GM13976 (cell line): ENCODE measurements around the gene CHST10.
"Not testable (repeated sequence)": the region's sequence is repeated elsewhere in the genome, so short reads cannot be mapped to it uniquely, and the experiment has no call there.

Experiments used
- DNase-seq: peaks from one replicate; pipeline ENCODE4 v3.0.0; 2012; ENCODE audit warnings: low spot score
- in situ Hi-C: fragments of 300-500 bp; cut with MboI; formaldehyde crosslinking; loops from one replicate; pipeline ENCODE4 v1.12.0; 2022; ENCODE audit warnings: low sequenced_read_pairs, mixed read lengths, inconsistent platforms; ENCODE audit not compliant: unreplicated experiment
- TF ChIP-seq, protein P1 (sequence below): IDR thresholded peaks from 2 replicates; pipeline ENCODE4 v1.5.1; 2012; ENCODE audit warnings: borderline replicate concordance, mild to moderate bottlenecking; ENCODE audit not compliant: insufficient read depth; ENCODE audit errors: extremely low read depth, missing control alignments, control extremely low read depth

The CHST10 gene, protein sequence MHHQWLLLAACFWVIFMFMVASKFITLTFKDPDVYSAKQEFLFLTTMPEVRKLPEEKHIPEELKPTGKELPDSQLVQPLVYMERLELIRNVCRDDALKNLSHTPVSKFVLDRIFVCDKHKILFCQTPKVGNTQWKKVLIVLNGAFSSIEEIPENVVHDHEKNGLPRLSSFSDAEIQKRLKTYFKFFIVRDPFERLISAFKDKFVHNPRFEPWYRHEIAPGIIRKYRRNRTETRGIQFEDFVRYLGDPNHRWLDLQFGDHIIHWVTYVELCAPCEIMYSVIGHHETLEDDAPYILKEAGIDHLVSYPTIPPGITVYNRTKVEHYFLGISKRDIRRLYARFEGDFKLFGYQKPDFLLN

DNA sequence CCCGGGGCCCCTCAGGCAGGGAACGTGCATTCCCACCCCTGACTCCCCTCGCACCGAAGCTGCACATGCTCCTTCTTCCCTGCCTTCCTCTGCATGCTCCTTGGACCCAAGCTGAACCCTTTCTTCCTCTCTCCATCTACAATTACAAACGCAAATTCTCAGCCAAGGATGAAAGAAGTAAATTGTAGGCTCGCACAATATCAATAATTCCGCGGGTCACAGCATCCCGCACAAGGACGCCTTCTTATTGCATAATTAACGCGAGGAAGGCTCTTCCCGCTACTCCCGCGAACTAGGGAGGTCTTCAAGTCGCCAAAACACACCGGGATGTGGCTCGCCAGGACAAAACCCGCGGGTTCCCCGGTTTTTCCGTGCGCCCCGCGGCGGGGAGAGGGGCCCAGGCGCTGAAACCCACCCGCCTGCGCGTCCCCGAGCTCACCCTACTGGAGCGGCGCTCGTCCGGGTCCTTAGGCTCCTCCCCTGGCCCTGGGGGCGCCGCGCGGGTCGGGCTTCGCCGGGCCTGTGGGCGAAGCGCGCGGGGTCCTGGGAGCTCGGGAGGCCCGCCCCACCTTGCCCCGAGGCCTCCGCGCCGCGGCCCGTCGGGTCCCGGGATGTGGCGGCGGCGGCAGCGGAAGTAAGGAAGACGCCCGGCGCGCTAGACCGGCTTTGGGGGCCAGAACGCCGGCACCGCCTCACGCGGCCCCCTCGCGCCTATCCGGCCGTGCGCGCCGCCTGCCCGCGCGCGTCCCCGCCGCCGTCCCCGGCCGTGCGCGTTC lies at the start of gene CHST10:
TSS of gene CHST10 (minus strand) at position 734 of the 776 bp plus-strand sequence. CDS start 10,993 bp downstream, outside the sequence.
- in situ Hi-C loops, result no loop called here
- TF ChIP-seq, protein P1, sequence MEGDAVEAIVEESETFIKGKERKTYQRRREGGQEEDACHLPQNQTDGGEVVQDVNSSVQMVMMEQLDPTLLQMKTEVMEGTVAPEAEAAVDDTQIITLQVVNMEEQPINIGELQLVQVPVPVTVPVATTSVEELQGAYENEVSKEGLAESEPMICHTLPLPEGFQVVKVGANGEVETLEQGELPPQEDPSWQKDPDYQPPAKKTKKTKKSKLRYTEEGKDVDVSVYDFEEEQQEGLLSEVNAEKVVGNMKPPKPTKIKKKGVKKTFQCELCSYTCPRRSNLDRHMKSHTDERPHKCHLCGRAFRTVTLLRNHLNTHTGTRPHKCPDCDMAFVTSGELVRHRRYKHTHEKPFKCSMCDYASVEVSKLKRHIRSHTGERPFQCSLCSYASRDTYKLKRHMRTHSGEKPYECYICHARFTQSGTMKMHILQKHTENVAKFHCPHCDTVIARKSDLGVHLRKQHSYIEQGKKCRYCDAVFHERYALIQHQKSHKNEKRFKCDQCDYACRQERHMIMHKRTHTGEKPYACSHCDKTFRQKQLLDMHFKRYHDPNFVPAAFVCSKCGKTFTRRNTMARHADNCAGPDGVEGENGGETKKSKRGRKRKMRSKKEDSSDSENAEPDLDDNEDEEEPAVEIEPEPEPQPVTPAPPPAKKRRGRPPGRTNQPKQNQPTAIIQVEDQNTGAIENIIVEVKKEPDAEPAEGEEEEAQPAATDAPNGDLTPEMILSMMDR, result no peak
- peak; percentile 89 for DNase-seq

DNA sequence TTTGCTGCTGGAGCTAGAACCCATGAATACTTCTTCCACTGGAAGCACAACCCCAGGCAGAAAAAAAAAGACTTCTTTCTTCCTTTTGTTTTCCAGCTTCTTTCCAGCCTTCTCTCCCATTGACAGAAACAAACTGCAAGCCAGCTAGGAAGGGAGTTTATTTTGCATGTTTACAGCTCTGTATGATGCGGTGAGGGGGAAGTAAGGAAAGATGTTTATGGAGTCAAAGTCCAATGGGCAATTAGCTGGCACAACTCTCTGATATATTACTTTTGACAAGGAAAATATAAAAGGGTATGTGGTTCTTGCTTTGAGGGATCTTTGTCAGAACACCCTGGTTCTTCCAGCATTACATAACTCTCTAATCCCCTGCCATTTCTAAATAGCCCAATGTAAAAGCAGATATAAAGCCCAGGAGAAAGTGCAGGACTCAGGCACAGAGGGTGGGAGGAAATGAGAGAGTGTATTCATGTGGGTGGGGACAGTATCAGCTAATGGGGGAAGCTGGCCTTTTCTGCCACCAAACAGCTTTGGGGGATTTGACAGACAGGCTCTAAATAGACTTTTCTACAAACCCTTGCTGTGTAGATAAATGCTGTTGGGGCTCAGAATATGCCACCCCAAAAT lies 43.5 kb upstream of the CHST10 start:
- TF ChIP-seq, protein P1, result no peak
- in situ Hi-C loops, result no loop called here
- DNase-seq, result no peak

GRCh38 chr2:100456357-100456756 lies 38.9 kb upstream of the CHST10 start:
- DNase-seq, in situ Hi-C loops: not testable (repeated sequence)

DNA sequence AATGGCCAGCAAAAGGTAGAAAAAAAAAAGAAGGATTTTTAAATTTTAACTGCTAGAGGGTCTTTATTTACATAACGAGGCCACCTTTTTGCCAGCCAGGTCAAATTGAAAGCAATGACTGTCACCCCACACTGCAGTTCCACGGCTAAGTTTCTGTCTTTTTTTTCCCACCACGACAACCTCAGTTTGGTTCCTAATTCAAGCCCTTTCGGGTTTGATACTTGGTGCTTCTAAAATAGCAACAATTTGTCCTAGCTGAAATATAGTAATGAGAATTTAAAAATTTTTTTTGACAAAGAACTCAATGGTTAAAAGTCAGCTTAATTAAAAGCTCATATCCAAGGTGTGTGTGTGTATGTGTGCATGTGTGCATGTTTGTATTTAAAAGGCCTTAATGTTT lies 36.4 kb upstream of the CHST10 start:
- peak; percentile 33 for DNase-seq
- in situ Hi-C loops, result no loop called here
- TF ChIP-seq, protein P1, result no peak

DNA sequence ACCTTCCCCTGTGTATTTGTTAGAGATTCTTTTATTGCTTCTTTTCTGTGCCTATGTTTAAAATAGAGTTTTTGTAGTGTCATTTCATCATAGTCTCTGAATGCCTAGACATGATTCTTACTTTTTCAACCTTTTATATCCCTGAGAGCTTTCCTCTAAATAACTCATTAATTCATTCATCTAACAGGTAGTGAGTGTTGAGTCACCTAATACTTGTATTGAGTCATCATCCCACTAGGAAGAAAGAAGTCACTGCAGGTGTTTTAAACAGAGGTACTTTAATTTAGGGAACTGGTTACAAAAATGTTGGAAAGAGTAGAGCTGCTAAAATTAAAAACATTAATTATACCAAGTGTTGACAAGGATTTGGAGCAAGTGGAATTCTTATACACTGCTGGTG lies 34.3 kb upstream of the CHST10 start:
- in situ Hi-C loops, result no loop called here
- TF ChIP-seq, protein P1, result no peak

GRCh38 chr2:100451092-100451491 lies 33.6 kb upstream of the CHST10 start:
- TF ChIP-seq, protein P1, result no peak
- in situ Hi-C loops, result no loop called here
- no peak for DNase-seq

More for the DNA sequence above, 34.3 kb upstream of the CHST10 start:
- DNase-seq, result no peak
